NCI-H446 (cell line): Measurements from ENCODE around the gene ZNF236.
A peak's percentile ranks its signal among the peaks of the same experiment; 100 is the strongest.
"Not testable (repeated sequence)": the region's sequence is repeated elsewhere in the genome, so short reads cannot be mapped to it uniquely, and the experiment has no call there.

Experiments
- DNase-seq, 2 experiments: peaks; one replicate each; lab custom pipeline; 2025; lab: John Stamatoyannopoulos, UW

Gene ZNF236

DNA sequence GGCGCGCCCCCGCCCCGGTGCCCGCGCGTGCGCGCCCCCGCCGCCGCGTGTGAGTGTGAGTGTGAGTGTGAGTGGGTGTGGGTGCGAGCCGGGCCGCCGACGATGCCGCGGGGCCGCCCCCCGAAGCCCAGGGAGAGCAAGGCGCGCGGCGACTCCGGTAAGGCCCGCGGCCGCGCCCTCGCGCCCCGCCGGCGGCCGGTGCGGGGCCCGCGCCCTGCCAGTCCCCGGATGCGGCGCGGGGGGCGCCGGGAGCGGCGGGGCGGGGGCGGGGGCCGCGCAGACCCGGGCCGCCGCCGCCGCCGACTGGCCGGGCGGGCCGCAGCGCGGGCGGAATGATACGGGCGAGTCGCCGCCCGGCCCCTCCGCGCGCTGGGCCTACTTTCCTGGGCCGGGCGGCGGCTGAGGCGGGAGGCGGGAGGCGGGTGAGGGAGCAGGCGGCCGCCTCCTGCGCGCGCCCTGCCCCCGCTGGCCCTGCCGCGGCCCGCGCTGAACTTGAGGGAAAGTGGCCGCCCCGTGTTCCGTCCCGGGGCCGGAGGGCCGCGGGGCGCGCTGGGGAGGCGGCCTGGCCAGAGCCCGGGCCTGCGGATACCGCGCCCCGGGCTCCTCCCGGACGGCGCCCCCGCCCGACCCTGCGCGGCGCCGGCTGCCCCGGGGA is at the start of gene ZNF236:
Gene ZNF236, plus strand, starts transcription at position 52 of the 655 bp plus-strand sequence. Its CDS starts 51 bp downstream, at position 103.
- peak in 1 of 2 experiments; percentile 78 for DNase-seq

DNA sequence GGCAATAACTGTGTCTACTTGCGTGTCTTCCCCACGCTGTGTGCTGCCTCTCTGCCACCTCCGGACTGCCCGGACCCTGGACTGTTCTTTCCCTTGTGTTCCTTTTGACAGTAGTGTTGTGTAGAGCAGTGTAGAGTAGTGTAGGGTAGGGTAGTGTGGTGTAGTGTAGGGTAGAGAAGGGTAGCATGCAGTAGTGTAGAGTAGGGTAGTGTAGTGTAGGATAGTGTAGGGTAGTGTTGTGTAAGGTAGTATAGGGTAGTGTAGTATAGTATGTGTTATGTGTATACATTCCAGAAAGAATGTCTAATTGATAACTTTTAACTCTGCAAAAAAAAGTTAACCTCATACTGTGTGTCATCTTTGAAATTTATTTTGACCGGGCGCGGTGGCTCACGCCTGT is 49.7 kb upstream of the ZNF236 start:
- DNase-seq: no peak

DNA sequence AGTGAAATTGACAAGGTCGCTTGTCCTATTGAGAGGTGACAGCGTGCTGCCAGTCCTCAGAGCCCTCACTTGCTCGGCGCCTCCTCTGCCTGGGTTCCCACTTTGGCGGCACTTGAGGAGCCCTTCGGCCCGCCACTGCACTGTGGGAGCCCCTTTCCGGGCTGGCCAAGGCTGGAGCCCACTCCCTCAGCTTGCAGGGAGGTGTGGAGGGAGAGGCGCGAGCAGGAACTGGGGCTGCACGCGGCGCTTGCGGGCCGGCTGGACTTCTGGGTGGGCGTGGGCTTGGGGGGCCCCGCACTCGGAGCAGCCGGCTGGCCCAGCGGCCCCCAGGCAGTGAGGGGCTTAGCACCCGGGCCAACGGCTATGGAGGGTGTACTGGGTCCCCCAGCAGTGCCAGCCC is 45.3 kb upstream of the ZNF236 start:
- DNase-seq: not testable (repeated sequence)

DNA sequence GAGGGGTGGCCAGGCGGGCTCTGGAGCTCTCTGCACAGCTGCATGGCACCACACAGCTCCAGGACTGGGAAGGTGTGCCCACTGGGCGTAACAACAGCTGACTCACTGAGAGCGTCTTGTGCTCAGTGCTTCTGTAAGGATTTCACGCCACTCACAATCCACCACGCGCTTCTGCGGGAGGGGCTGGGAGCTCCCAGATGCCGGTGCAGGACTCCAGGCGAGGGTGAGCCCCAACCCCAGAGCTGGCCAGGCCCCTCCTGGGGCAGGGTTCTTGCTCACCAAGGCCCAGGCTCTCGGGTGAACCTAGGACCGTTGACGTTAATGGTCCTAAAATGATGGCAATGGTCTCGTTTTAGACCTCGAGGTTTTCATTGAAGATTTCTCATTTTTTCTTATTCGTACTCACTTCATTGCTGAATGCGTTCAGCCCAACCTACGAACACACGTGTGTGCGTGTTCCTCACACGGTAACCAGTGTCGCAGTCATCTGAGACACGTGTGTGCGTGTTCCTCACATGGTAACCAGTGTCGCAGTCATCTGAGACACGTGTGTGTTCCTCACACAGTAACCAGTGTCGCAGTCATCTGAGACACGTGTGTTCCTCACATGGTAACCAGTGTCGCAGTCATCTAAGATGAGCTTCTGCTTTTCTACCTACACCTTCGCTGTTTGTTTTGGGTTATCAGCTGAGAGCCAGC is 38.4 kb upstream of the ZNF236 start:
- no peak for DNase-seq

DNA sequence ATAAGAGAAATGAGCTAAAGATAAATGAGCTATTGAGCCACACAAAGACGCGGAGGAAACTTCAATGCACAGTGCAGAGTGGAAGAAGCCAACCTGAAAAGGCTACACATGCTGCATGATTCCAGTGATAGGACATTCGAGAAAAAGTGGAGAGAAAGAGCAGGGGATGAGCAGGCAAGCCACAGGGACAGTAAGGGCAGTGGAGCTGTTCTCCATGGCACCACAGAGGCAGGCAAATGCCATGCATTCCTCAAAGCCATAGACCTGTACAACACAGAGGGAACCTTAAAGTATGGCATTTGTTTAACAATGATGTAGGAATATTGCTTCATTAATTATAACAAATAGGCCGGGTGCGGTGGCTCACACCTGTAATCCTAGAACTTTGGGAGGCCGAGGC is 36.5 kb upstream of the ZNF236 start:
- DNase-seq: no peak

DNA sequence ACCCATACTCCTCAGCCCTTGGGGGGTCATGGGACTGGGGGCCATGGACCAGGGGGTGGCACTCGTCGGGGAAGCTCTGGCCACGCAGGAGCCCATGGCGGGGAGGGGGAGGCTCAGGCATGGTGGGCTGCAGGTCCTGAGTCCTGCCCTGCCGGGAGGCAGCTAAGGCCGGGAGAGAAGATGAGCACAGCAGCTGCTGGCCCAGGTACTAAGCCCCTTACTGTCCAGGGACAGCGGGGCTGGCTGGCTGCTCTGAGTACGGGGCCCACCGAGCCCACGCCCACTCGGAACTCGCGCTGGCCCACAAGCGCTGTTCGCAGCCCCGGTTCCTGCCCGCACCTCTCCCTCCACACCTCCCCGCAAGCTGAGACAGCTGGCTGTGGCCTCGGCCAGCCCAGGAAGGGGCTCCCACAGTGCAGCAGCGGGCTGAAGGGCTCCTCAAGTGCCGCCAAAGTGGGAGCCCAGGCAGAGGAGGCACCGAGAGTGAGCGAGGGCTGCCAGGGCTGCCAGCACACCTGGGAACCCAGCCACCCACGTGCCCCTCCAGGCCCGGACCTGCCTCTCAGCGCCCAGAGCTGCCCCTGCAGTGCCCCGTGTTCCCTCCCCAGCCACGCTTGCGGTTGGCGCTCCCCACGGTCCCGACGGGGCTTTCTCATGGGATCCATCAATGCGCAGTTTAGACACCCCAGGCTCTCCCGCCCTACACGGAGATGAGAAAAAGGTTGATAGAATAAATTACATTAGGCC is 33.6 kb upstream of the ZNF236 start:
- DNase-seq: no peak

DNA sequence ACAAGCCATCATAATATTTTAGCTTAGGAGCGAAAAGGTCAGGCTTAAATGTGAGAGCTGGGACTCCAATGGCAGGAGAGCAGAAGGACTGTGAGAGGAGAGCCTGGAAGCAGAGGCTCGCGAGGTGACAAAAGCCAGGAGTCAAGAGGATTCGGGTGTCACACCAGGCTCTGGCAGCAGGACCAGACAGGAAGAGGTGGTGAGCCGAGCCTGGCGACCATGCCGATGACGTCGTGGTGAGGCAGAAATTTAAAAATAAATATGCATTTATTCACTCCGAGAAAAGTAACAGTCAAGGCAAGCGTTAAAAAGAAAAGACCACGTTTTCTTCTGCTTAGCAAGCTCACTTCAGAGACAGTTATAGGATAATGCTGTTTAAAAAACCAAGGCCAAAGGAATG is 31.3 kb upstream of the ZNF236 start:
- DNase-seq: no peak

DNA sequence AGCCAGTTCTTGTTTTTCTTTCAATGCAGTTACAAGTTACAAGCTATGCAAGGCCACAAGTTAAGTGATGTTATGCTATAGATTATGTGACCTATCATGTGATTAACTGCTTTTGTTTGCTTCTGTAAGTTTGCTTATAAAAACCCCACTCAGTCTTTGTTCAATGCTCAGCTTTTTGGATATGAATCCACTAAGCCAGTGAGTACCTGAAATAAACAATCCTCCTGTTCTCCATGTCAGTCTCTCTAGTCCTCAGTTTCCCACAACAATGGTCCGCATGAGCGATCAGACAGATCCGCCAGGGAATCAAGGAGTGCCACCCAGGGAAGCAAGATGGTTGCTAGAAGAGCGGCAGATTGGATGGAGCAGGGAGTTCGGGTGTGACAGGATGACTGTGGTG is 30.7 kb upstream of the ZNF236 start:
- DNase-seq: no peak

DNA sequence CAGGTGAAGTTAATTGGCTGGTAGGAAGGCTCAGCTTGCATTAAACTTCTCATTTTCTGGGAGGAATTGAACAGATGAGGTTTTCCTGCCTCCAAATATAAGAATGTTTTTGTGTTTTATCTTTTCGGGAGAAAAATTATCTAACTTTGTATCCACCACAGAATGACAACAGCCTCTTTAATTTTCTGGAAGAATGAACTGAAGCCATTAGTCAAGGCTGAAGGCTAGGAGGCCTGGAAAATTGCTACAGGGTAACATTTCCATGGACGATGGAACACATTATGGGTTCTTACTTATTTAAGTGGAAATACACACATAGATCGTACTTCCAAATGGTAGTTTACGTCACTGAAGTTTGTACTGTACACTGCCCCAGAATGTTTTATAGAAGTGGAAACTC is 28.0 kb upstream of the ZNF236 start:
- no peak for DNase-seq

DNA sequence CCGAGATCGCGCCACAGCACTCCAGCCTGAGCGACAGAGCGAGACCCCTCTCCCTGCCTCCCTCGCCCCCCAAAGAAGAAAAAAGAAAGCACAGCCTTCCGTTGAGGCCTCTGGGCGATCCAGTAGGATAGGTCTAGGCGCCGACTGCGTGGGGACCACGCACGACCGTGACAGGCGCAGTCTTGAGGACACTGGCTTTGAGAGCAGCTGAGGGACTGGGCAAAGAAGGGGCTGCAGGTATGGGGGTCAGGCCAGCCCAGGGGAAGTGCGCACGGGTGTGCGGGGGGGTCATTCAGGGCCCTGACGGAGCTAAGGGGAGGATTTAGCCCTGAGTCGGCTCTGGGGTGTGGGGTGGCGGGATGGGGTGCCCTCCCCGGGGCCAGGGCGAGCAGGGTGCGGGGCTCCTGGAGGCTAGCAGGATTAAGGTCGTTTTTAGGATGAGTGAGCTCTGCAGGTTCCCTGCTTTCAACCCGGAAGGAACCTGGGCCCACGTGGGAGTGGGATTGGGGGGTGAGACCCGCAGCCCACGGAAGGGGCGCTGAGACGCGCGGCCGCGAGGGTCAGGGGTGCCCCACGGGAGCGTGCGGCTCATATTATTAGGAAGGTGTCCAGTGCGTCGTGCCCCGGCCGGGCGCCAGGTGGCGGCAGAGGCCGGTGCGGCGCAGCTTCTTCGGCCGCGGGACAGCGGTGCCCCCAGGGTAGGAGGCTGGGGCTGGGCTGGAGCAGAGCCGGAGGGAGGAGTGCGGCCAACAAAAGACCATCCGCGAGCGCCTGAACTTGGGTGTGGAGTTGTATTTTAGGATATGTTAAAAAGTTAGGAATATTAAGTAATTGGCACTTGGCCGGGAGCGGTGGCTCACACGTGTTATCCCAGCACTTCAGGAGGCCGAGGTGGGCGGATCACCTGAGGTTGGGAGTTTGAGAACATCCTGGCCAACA is 20.5 kb upstream of the ZNF236 start:
- peak in 1 of 2 experiments; percentile 69 for DNase-seq

DNA sequence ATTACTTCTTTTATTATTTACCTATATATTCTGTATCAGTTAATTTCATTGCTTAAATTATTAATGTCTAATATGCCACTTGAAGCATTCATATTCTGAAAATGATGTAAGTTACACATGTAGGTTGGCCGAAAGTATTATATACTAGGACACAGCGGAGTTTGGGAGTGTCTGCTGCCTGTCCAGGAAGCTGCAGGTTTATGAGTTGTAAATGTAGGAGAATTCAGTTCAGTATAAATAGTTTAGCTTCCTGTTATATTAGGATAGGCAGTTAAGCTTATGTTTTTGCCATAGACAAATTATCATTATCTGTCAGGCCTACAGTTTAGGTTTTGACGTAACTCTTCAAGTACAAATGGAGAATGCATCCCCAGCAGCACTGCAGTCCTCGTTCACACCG is 18.9 kb upstream of the ZNF236 start:
- no peak for DNase-seq

DNA sequence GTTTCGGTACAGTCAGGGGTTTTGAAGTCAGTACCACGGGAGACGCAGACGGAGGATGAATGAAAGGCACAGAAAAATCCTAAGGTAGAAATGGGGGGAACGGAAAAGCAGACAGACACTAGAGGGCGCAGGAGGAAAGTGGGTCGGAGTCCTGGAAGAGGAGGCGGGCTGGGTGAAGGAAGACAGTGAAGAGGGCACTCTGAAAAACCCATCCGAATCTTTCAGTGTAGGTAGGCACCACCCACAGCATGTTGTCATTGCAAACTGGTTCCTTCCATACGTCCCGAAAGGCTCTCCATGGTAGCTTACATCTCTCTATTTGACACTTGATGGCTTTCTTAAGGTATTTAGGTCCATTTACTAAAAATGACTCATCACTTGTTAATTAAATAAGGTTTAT is 18.5 kb upstream of the ZNF236 start:
- peak; percentile 17 to 73 for DNase-seq

DNA sequence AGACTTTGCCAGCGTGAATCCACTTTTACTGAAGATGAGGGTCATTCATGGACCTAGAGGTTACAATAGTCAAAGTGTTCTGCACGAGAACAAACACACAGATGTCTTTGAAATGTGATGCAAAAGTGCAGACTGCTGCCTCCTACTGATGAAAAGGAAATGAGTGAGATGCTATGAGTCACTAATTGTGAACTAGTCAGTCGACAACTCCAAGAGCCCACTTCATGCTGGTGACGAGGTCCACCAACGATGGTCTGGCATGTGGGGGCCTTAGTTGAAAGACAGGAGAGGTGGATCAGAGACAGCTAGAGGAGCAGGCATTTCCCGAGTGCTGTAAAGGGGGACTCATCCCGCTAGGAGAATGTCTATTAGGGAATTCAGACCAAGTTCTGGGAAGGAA is 17.1 kb upstream of the ZNF236 start:
- no peak for DNase-seq

DNA sequence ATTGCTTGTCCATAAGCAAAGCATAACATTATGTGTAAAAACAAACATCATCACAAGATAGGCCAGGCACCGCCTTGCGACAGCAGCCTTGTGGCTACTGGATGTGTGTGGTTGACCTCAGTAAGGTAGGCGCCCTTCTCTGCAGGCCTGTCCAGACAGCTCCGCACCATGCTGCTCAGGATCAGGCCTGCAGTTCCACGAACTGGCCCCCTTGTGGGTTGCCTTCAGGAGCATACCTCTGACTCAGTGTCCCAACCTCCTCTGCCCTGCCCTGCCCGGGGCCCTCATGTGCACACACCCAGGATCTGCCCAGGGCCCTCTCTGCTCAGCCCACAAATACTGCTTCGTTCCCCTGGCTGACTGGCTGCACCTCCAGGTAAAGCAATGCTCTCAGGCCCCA is 16.1 kb upstream of the ZNF236 start:
- DNase-seq: no peak

DNA sequence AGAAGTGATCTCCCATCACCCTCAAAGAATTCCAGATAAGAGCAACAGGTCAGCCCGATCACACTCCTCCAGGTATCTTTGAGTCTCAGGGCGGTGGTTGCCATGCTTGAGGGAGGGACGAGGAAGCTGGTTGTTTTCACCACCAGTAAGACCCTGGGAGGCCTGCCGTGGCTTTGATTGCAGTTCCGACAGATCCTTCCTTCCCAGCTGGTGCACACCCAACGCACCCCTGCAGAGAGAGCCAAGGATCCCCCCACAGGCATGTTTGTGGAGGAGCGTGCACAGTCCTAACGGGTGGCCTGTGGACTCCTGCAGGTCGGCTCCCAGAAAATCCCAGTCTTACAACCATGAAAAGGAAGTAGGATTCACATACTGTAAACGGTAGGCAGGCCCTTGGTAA is 13.8 kb upstream of the ZNF236 start:
- no peak for DNase-seq

DNA sequence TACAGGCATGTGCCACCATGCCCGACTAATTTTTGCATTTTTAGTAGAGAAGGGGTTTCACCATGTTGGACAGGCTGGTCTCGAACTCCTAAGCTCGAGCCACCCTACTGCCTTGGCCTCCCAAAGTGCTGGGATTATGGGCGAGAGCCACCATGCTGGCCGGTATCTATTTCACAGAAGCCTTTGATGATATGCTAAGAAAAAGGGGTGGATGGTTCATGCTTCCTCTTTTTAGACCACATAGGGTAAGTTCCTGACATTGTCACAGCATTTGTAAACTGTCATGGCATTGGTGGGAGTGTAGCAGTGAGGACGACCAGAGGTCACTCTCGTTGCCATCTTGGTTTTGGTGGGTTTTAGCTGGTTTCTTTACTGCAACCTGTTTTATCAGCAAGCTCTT is 10.8 kb upstream of the ZNF236 start:
- DNase-seq: not testable (repeated sequence)

DNA sequence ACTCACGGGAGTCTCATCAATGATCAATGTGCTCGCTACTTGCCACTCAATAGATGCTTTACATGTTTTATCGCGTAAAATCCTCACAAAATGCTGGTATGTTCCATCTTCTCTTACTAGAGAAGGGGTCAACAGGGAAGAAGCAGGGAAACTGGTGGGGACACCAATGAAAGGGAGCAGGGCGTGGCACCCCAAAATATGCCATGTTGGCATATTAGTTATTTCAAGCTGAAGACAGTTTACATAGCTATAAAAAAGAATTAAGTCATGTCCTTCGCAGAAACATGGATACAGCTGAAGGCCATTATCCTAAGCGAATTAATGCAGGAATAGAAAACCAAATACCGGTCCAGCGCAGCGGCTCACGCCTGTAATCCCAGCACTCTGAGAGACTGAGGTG is 8.1 kb upstream of the ZNF236 start:
- no peak for DNase-seq

DNA sequence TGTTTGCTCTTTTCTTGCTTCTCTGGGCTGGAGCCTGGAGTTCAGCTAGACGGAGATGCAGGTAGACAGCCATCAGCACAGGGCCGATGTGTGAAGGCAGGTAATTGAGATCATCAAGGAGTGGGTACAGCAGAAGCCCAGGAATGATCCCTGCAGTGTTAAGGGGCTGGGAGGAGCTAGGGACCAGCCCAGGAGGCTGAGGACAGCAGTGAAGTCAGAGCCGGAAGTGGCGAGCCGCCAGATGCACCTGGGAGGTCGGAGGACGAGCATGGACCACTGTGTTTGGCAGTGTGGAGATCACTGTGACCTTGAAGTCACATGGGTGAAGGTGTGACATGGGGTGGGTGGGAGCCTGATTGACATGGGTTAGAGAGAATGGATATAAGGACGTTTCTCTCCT is 6.2 kb upstream of the ZNF236 start:
- no peak for DNase-seq

DNA sequence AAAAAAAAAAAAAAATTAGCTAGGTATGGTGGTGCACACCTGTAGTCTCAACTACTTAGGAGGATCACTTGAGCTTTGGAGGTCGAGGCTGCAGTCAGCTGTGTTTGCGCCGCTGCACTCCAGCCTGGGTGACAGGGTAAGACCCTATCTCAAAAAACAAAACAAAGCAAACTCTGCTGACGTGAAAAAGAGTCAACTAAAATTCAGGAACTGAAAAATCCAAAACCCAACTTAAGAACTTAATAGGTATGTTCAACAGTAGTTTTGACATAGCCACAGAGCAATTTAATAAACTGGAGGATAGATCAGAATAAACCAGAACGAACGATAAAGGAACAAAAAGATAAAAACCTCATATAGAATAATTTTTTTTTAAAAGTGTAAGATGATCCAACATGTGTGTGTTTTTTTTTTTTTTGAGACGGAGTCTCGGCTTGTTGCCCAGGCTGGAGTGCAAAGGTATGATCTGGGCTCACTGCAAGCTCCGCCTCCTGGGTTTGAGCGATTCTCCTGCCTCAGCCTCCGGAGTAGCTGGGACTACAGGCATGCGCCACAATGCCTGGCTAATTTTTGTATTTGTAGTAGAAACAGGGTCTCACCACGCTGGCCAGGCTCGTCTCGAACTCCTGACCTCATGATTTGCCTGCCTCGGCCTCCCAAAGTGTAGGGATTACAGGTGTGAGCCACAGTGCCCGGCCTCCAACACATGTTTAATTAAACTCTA is 4.3 kb upstream of the ZNF236 start:
- DNase-seq: no peak

DNA sequence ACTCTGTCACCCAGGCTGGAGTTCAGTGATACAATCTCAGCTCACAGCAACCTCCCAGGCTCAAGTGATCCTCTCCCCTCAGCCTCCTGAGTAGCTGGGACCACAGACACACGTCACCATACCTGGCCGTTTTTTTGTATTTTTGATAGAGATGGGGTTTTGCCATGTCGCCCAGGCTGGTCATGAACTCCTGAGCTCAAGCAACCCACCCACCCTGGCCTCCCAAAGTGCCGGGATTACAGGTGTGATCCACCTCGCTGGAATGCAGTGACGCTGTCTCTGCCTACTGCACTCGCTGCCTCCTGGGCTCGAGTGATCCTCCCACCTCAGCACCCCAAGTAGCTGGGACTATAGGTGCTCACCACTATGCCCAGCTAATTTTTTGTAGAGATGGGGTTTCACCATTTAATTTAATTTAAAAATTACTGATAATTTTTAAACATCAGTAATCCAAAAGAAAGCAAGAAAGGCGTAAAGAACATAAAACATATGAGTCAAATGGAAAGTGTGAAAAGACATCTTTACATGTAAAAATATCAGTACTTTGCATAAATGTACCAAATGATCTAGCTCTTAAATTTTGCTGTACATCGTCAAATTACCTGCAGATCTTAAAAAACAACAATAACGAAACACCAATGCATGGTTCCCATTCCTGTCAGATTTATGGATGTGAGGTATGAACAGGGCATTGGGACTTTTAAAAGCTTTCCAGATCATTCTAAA is 2.8 kb upstream of the ZNF236 start:
- no peak for DNase-seq
